Epithelial cell of prostate (primary cell): ENCODE results near the gene KRTAP5-6.
A peak's percentile ranks its signal among the peaks of the same experiment; 100 is the strongest.
"Not testable (repeated sequence)": the region's sequence is repeated elsewhere in the genome, so short reads cannot be mapped to it uniquely, and the experiment has no call there.

Experiments used
- DNase-seq: peaks from one replicate; pipeline ENCODE4 v3.0.0-alpha.2; 2011; ENCODE audit warnings: low read depth, low spot score
- H3K27ac ChIP-seq: fragments of 450-650 bp; 2 replicates; pipeline ENCODE4 v1.5.1; 2017; ENCODE audit warnings: mild to moderate bottlenecking

Gene KRTAP5-6

DNA sequence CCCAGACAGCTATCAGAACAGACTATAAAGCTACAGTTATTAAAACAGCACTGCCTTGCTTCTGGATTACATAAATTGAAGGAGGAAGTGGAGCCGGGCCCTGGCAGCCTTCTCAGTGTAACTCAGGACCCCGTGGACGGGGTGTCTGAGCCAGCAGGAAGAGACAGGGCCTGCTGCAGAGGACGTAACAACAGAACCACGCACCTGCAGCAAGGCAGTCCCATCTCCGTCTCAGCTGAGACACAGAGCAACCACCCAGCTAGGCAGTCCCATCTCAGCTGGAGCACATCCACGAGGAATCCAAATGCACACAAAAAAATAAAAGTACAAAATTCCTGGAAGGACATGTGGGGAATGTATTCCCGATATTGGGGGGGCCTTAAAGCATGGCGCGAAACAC lies 17.1 kb upstream of the KRTAP5-6 start:
- DNase-seq = no peak
- no peak overlapping the region for H3K27ac ChIP-seq

DNA sequence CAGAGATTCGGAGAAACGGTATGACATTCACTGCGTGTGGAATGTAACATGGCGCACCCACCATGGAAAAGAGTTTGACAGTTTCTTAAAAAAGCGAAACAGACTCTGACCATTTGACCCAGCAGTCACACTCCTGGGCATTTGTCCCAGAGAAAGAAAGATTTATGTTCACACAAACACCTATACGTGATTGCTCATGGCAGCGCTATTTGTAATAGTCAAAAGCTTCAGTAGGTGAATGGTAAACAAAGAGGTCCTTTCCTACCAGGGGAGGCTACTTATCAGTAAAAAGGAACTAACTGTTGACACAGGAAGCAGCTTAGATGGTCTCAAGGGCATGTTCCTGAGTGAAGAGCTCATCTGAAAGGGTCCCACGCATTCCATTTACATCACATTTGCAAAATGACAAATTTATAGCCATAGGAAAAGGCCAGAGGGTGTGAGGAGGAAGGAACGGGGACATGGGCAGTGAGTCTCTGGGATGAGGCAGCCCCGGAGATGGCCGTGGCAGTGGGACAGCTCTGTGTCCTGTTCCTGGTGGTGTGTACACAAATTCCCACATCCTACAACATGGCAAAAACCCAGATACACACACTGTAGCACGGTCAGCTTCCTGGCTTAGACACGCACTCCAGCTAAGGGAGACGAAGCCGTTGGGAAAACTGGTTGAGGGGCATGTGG lies 14.6 kb upstream of the KRTAP5-6 start:
- no peak overlapping the region for H3K27ac ChIP-seq
- DNase-seq = no peak

DNA sequence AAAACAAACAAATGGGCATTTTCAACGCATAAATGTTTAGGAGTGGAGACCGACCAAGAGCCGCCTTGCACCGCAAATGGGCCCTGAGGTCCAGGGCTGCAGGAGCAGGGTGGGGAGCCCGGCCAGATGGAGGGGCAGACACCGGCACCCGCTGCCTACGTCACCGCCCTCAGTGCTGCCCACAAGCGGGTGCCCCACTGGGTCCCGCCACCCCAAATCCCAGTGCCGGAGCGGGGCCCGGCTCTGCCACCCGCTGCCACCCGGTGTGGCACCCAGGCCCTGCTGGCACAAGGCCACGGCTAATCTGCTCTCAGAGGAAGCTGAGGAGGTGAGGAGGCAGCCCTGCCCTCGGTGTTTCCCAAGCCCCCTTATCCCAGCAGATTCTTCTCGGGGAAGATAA lies 13.8 kb upstream of the KRTAP5-6 start:
- H3K27ac ChIP-seq, DNase-seq: not testable (repeated sequence)

DNA sequence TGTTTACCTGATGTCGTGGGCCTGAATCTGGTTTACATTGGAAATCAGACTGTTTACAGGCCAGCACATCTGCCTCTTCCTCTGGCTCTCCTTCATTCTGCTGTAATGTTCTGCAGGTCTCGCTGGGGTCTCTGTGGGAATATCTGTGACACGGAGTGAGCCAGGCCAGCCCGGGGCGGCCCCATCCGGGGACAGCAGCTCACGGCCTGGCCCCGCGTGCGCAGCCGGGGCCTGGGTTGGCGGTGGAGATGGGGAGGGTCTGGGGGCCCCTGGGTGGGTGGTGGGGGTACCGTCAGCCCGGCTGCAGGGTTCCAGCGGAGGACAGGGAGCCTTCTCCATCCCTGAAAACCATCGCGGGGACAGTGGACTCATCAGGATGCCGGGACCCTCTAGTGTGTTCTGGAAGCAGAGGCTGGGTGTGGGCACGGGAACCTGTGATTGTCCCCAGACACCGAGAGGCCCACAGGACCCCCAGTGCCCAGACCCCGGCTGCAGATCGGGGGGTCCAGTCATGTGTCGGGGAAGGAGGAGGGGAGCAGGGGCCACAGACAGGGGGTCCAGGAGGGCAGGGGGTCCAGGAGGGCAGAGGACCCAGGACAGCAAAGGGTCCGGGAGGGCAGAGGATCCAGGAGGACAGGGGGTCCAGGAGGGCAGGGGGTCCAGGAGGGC lies 13.0 kb upstream of the KRTAP5-6 start:
- H3K27ac ChIP-seq, DNase-seq: not testable (repeated sequence)

DNA sequence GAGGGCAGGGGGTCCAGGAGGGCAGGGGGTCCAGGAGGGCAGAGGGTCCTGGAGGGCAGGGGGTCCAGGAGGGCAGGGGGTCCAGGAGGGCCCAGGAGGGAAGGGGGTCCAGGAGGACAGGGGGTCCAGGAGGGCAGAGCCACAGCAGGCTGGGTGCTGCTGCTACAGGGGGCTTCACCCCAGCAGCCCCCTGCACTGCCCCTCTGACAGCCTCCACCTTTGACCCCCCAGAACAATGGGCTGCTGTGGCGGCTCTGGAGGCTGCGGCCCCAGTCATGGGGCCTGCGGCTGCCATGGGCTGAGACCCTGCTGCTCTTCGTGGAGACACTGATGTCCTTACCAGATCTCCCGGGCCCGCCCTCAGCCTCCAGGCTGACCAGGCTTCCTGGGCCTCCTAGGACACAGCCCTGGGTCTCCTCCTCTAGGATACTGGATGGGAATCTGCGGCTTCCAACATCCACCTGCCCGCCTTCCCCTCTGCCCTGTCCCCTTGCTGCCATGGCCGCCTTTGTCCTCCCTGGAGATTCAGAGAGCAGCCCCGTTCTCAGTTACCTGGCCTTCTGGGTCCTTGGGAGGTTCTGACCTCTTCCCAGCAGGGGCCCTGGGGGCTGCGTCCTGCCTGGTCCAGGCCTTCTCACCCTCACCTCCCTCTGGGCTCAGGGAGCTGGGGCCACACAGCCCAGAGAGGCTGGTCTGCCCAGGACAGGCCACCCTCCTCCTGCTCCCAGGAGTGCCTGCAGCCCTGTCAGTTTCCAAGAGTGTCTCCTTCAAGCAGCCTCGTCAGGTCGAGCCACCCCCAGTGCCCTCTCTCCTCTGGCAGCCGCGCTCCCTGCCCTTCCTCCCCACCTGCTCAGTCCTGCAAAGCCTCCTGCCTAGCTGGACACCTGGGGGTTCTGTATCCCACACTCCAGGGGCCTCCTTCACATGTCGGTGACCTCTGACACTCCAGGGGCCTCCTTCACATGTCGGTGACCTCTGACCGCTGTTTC lies 11.8 kb upstream of the KRTAP5-6 start:
- not testable (repeated sequence) for DNase-seq

DNA sequence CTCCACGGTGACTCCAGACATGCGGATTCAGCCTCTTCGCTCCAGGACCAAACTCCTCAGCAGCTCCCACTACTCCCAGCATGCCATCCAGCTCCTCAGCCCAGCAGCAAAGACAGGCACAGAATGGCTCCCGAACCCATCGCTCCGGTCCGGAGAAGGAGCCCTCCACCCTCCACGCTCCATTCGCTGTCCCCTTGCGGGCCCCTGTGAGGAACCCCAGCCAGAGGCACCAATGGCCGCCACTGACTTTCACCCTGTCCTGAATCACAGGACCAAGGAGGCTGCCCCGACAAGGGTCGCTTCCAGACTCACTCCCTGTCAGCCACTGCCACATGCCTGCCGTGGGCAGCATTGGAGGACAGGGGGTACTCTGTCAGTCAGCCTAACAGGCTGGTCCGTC lies 10.8 kb upstream of the KRTAP5-6 start:
- H3K27ac ChIP-seq, DNase-seq: not testable (repeated sequence)

More for the DNA sequence above, 11.8 kb upstream of the KRTAP5-6 start:
- H3K27ac ChIP-seq = not testable (repeated sequence)

DNA sequence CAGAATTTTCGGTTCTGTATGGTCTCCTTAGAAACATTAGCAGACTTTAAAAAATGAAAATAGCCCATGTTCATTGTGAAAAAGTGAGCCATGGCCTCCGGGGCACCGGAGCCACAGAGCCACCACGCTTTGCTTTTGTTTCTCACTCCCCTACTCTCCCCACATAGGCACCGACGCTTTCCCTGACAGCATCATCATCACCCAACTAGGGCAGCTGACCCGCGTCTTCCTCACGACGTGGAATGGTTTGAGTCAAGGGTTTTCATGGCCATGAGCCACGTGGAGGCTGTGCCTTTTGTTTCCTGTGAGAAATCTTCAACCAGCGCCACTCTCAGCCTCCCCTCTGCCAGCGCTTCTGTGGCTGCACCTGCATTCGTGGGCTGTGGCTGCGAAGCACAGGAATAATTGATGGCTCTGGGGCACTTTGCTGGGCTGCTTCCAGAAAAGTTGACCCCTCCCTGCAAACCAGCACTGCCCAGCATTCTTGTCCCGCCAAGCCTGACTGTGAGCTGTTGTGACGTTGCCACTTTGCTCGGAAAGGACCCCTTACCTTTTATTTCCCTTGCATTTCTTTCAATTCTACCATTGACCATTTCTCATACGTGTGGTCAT lies 8.6 kb upstream of the KRTAP5-6 start:
- not testable (repeated sequence) for DNase-seq

DNA sequence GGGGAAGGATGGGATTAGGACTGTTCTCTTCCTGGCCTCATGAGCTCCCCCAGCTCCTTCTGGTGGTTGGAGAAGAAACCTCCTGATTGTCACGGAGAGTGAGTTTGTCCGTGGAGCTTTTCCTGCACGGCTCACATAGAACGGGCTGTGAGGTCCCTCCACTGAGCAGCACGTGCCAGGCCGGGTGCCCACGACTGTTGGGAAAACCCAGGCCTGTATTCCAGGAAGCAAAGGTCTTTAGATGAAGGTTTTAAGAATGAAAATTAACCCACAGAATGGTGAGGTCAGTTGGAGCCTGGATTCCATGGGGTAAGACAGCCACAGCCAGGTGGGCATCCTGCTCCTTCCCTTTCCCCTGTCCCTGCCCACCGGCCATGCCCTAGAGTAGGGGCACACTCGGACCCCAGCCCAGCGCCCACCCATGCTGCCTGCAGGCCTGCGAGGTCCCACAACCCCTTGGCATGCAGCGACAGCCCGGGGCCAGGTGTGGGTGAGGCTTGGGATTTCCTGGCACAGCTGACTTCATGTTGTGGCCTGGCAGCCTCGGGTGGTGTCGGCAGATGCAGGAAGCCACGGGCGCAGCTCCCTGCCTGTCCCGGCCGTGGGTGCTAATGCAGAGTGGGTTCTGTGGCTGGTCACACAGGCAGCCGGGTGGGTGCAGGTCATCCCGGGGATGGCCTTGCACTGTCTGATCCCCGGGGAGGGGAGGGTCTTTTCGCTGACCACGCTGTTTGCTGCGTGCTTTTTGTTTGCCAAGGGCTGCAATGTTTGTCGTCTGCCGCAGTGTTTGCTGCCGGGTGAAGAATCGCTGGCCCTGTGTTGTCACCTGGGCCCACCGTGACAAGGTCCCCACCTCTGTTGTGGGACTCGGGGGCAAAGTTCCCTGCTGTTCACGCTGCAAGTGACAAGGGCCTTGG lies 7.5 kb upstream of the KRTAP5-6 start:
- not testable (repeated sequence) for DNase-seq, H3K27ac ChIP-seq

More for the DNA sequence above, 8.6 kb upstream of the KRTAP5-6 start:
- not testable (repeated sequence) for H3K27ac ChIP-seq

DNA sequence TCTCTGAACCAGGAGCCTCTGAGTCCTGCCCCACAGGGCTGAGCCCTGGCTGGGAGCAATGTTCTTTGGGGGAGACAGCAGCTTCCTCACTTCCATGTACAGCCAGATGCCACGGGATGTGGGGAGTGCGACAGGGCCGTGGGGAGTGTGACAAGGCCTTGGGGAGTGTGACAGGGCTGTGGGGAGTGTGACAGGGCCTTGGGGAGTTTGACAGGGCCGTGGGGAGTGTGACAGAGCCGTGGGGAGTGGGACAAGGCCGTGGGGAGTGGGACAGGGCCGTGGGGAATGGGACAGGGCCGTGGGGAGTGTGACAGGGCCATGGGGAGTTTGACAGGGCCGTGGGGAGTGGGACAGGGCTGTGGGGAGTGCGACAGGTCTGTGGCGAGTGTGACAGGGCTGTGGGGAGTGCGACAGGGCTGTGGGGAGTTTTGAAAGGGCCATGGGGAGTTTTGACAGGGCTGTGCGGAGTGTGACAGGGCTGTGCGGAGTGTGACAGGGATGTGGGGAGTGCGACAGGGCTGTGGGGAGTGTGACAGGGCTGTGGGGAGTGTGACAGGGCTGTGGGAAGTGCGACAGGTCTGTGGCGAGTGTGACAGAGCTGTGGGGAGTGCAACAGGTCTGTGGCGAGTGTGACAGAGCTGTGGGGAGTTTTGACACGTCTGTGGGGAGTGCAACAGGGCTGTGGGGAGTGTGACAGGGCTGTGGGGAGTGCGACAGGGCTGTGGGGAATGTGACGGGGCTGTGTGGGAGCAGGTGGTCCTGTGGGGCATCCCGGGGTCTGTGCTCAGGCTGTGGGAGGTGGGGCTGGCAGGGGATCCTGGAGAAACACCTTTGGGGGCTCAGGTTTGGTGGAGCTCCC lies 6.6 kb upstream of the KRTAP5-6 start:
- no peak for DNase-seq
- no peak overlapping the region for H3K27ac ChIP-seq

DNA sequence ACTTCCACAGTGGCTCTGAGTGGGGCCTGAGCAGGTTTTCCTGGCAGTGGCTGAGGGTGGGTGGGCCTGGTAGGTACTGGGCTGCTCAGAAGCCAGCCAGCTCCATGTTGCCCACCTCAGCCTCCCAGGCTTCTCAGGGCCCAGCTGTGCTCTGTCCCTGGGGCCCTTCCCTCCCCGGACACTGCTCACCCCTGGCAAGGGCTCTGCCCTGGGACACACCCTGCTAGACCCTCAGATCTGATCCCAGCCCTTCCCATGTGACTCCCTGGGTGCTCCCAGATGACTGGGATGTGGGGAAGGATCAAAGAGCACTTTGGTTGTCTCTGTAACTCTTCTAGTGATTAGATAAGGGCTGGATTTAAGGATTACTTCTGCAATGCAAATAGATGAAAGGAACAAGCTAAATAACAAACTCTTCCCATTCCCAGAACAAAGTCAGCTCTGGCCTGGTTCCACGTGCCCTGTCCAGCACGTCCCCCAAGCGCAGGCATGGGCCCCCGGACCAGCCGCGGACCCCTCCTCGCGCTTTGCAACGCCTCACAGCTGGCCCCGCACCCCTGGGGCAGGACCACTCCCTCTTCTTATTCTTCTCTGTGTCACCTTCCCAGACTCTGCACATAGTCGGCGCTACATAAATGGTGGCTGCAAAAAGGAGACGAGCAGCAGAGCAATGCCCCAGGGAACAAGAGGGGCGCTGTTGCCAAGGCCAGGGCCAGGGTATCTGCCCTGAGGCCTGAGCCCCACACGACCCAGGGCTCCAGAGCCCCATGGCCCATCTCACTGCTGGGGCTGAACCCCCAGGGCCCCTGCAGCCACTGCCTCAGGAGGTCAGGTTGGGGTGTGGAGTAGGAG lies 5.7 kb upstream of the KRTAP5-6 start:
- no peak for DNase-seq
- H3K27ac ChIP-seq = no peak overlapping the region

DNA sequence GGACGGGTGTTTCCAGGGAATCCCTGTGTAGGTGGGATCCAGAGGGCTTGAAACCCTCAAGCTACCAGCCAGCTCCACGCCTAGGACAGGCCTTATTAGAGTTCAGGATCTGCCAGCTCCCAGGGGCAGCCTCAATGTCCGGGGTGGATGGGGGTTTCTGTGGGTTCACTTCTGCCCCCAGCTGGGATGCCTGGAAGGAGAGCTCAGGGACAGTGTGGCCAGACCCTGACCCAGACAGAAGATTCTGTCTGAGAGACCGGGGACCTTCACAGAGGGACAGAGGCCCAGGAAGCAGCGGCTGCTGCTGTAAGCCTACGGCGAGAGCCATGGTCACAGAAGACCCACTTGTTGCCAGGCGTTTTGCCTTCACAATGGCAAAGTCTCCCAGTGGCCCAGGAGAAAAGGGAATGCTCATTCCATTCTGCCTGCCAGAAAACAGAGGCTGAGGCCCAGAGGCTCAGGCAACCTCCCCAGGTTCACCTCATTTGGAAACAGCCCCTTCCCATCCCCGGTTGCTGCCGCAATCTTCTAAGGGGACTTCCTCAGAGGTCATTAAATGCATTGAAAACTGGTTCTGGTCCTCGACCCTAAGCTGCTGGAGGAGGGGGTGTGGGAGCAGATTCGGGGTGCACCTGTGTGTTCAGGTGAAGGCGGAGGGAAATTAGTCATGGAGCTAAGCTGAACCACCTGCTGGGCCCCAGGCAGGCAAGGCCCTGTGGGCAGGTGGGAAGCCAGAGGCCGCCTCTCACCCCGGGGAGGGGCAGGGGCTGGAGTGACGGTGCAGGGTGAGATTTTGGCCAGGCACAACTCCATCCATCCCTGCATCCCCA lies 4.9 kb upstream of the KRTAP5-6 start:
- H3K27ac ChIP-seq = no peak overlapping the region

DNA sequence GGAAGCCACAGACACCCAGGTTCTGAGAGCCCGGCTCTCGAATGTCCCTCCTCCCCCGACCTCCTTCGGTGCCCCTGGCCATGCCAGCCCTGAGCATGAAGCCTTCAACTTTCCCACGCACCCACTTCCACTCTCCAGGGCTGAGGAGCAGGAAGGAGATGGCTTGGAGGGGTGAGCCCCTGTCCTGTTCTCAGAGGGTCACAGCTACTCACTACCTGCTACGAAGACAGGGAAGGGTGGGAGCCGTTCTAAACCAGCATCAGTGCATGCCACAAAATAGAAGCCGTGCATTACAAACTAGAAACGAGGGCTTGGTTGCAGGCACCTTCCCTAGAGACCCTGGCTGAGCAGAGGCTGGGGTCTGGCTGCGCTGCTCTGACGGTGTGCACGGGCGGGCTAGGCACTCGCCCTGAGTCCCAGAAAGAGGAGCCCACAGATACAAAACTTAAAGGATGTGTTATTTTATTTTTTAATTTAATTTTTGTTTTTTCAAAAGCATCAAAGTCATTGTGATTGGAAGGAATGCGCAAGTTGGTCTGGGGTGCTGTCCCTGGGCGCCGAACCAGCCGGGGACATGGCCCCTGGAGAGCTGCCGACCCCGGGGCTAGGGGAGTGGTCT lies 4.2 kb upstream of the KRTAP5-6 start:
- DNase-seq = no peak
- H3K27ac ChIP-seq = no peak overlapping the region

More for the DNA sequence above, 4.9 kb upstream of the KRTAP5-6 start:
- DNase-seq = no peak

DNA sequence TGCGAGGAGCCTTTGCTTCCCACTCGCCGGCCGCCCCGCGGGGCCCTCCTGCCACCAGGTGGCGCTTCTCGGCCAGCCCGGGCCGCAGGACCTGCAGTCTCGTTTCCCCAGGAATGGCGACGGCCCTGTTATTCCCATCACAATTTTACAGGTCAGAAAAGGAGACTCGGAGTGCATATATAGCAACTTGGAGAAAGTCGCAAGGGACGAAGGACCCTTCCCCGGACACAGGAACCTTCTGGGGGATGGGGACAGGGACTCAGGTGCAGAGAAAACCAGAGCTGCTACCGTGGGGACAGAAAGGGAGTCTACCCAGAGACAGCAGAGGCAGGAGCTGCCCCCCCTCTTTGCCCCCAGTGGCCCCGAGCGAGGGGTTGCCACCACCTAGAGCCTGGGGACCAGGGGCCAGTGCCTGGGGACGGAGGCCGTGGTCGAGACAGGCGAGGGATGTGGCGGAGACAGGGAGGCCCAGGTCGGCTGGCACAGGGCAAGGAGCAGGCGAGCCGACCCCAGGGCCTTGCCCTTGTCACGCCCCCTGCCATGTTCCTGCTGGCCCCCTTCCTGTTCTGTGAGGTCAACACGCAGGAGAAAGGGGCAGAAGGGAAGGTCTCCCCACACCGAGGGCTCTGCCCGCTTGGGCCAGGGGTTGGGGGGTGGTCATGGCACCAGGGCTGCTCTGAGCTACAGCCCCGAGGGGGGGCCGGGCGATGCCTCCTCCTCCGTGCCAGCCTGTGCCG lies 3.5 kb upstream of the KRTAP5-6 start:
- H3K27ac ChIP-seq = peak overlapping the region; percentile 40
- no peak for DNase-seq

DNA sequence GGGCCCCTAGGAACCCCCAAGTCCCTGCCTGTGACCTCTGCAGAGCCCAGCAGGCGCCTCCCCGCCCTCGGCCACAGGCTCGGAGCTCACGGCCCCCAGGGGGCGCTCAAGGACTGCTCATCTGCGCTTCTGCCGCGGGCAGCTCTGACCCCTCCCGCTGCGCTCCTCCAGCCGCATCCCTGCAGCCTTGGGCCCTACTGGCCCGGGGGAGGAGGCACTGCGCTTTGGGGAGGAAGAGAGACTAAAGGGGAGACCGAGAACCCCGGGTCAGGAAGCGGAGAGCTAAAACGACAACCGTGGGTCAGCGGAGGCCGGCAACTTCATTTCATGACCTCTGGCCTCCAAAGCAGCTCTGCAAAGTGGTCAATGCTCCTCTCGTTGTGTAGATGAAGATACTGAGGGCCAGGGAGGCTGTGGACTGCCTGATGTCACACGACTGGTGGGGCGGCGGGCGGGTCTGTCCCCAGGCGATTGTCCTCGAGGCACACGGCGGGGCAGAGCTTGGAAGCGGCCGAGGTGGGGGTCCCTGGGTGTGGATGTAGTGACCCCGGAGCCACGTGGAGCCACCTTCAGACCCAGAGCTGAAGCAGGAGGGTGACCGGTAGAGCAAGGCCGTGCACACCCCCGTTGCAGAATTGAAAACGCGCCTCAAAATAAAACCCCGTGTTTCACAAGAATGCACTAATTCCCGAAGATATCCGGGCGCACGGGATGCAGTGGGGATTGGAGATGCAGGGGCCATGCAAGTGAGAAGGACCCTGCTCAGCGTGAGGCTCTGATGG lies 2.7 kb upstream of the KRTAP5-6 start:
- no peak for DNase-seq
- no peak overlapping the region for H3K27ac ChIP-seq
